OCI-LY7 (cell line): Measurements from ENCODE around the gene DISC1. TPM values are rescaled to one million over a fixed set of nuclear protein-coding genes. Genes with fewer than 3 reads are reported as not detected.

ENCODE experiments used
- BruUV-seq: library from RNA; stranded (reverse); fragments of 400-500 nt; replicated peaks from 2 replicates; lab custom pipeline; 2021; lab: Mats Ljungman, UMichigan
- CTCF ChIA-PET: fragments of 300-600 bp; sonication (Branson Sonifier 250); formaldehyde crosslinking; loops from one replicate; lab custom pipeline; 2022; ENCODE audit warnings: antibody characterized with exemption; ENCODE audit not compliant: unreplicated experiment; lab: Charles Lee
- POLR2A ChIA-PET: fragments of 300-600 bp; sonication (Branson Sonifier 250); formaldehyde crosslinking; loops from one replicate; lab custom pipeline; 2022; ENCODE audit warnings: antibody characterized with exemption; lab: Charles Lee
- DNase-seq: peaks from one replicate; pipeline ENCODE4 v3.0.0-alpha.2; 2015; ENCODE audit warnings: low spot score
- H2AFZ ChIP-seq: fragments of 200-600 bp; sonication (generic), shearing (Covaris generic); 2 replicates; pipeline ENCODE4 v1.6.1; 2014; ENCODE audit warnings: mild to moderate bottlenecking, antibody characterized with exemption, low read length, moderate library complexity
- H3K27ac ChIP-seq: fragments of 200-600 bp; sonication (generic); 2 replicates; pipeline ENCODE4 v1.5.1; 2014; ENCODE audit warnings: mixed run types, low read depth, mild to moderate bottlenecking, moderate library complexity, low read length, inconsistent platforms; ENCODE audit not compliant: poor library complexity, severe bottlenecking
- H3K36me3 ChIP-seq: fragments of 200-600 bp; sonication (generic); 2 replicates; pipeline ENCODE4 v1.6.1; 2014; ENCODE audit warnings: mild to moderate bottlenecking, antibody characterized with exemption, low read length, moderate library complexity, mixed read lengths; ENCODE audit not compliant: insufficient read depth
- H3K4me1 ChIP-seq: fragments of 200-600 bp; sonication (generic); 2 replicates; pipeline ENCODE4 v1.5.1; 2014; ENCODE audit warnings: mild to moderate bottlenecking, low read length; ENCODE audit not compliant: insufficient read depth, poor library complexity, severe bottlenecking
- H3K4me2 ChIP-seq: fragments of 200-600 bp; sonication (generic); 2 replicates; pipeline ENCODE4 v1.6.1; 2014; ENCODE audit warnings: mild to moderate bottlenecking, low read length
- H3K4me3 ChIP-seq: fragments of 200-600 bp; sonication (generic); 2 replicates; pipeline ENCODE4 v1.5.1; 2014; ENCODE audit warnings: mild to moderate bottlenecking, low read depth, low read length; ENCODE audit not compliant: poor library complexity, severe bottlenecking
- H3K79me2 ChIP-seq: fragments of 200-600 bp; sonication (generic); 2 replicates; pipeline ENCODE4 v1.6.1; 2016; ENCODE audit warnings: low read depth, mild to moderate bottlenecking, low read length, moderate library complexity, mixed read lengths; ENCODE audit not compliant: insufficient read depth
- H3K9me2 ChIP-seq: fragments of 200-600 bp; sonication (generic); 2 replicates; pipeline ENCODE4 v1.6.1; 2016; ENCODE audit warnings: mild to moderate bottlenecking, low read length, mixed read lengths; ENCODE audit not compliant: insufficient read depth
- H3K9me3 ChIP-seq: fragments of 200-600 bp; sonication (generic); 2 replicates; pipeline ENCODE4 v1.6.1; 2014; ENCODE audit warnings: mild to moderate bottlenecking, mixed run types, low read length, mixed read lengths
- H4K20me1 ChIP-seq: fragments of 200-600 bp; sonication (generic); 2 replicates; pipeline ENCODE4 v1.6.1; 2014; ENCODE audit warnings: mild to moderate bottlenecking, antibody characterized with exemption, low read length, moderate library complexity, mixed read lengths; ENCODE audit not compliant: insufficient read depth
- CTCF ChIP-seq: fragments of 200-600 bp; sonication (generic); conservative IDR thresholded peaks from 2 replicates; pipeline ENCODE4 v1.5.1; 2014; ENCODE audit warnings: mild to moderate bottlenecking, antibody characterized with exemption, low read length, moderate library complexity, mixed read lengths
- EZH2phosphoT487 ChIP-seq: fragments of 200-600 bp; sonication (generic); IDR thresholded peaks from 2 replicates; pipeline ENCODE4 v1.6.1; 2018; ENCODE audit warnings: low read depth, borderline replicate concordance, mild to moderate bottlenecking, mixed run types, antibody characterized with exemption, low read length, moderate library complexity, mixed read lengths
- intact Hi-C: fragments of 100-400 bp; cut with micrococcal nuclease; formaldehyde crosslinking; loops from one replicate; pipeline ENCODE4 v1.10.0; 2022; ENCODE audit not compliant: unreplicated experiment
- total RNA-seq, 2 experiments: library from RNA; depleted of rRNA in 1 of 2; stranded (reverse); fragments of >200 nt in 1 of 2; shearing (Covaris generic) in 1 of 2; gene quantifications; 2 replicates each; pipeline ENCODE4 v1.2.3, GENCODE V29; 2014 to 2022

The DISC1 gene
- total RNA-seq, 2 experiments from 2014 or later: 0.91 TPM; not detected in 1

- no peak overlapping the region for H2AFZ ChIP-seq
- no peaks in the 10 kb centered on the region for H3K9me3 ChIP-seq
- H3K9me2 ChIP-seq: no peaks in the 10 kb centered on the region
- no peak for DNase-seq
- H3K4me2 ChIP-seq: no peak overlapping the region
- H3K27ac ChIP-seq: no peak overlapping the region
- no peaks in the 10 kb centered on the region for H4K20me1 ChIP-seq
- no peaks in the 10 kb centered on the region for H3K4me1 ChIP-seq
- POLR2A ChIA-PET: no interaction called here
- no peak overlapping the region for H3K4me3 ChIP-seq
- BruUV-seq: no TSS peak
- CTCF ChIA-PET: no interaction called here
- no peaks in the 10 kb centered on the region for H3K36me3 ChIP-seq
- TF ChIP-seq CTCF: no peak
- TF ChIP-seq EZH2phosphoT487: no peak
- intact Hi-C loops: no loop called here
- no peaks in the 10 kb centered on the region for H3K79me2 ChIP-seq
Measured at GRCh38 chr1:231857609-231858135, 231.1 kb downstream of the DISC1 start.

- POLR2A ChIA-PET: no interaction called here
- TF ChIP-seq CTCF (no peak), EZH2phosphoT487 (no peak)
Measured at GRCh38 chr1:231860221-231861088, 233.9 kb downstream of the DISC1 start.

More at GRCh38 chr1:231860221-231861088, 233.9 kb downstream of the DISC1 start:
- H2AFZ ChIP-seq: no peak overlapping the region
- no peaks in the 10 kb centered on the region for H4K20me1 ChIP-seq
- CTCF ChIA-PET: no interaction called here
- no peak overlapping the region for H3K27ac ChIP-seq
- no peaks in the 10 kb centered on the region for H3K4me1 ChIP-seq
- no peak overlapping the region for H3K4me2 ChIP-seq
- DNase-seq: no peak
- intact Hi-C loops: no loop called here
- no peaks in the 10 kb centered on the region for H3K9me3 ChIP-seq
- H3K36me3 ChIP-seq: no peaks in the 10 kb centered on the region
- H3K79me2 ChIP-seq: no peaks in the 10 kb centered on the region
- H3K4me3 ChIP-seq: no peak overlapping the region
- no peaks in the 10 kb centered on the region for H3K9me2 ChIP-seq
- BruUV-seq: no TSS peak
